HUDEP-2 (cell line): ENCODE results near the gene TNK1.
A peak's percentile ranks its signal among the peaks of the same experiment; 100 is the strongest.

Source experiments
- DNase-seq, 76 experiments: peaks; one replicate each; lab custom pipeline; 2025; ENCODE audit not compliant: unreplicated experiment in 76 of 76; lab: John Stamatoyannopoulos, UW

Gene TNK1

GRCh38 chr17:7428557-7428956 lies 47.7 kb downstream of the TNK1 start, which contains the start of gene SPEM3:
TSS of gene SPEM3 (plus strand) at chr17:7428857. CDS start at chr17:7428903, 46 bp downstream.
- no peak for DNase-seq

DNA sequence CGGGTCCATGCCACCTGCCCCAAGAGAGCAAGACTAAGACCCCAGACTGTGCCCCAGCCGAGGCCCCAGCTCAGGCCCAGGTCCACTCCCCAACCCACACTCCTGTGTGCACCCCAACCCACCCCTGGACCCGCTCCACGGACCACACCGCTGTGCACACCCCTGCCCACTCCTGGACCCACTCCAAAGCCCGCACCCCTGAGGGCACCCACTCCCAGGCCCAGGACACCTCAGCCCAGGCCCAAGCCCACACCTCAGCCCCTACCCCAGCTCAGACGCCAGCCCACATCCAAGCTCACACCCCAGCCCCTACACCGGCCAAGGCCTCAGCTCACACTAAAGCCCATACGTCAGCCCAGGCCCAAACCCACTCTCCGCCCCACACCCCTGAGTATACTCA lies 48.8 kb downstream of the TNK1 start:
- no peak for DNase-seq

GRCh38 chr17:7431231-7431630 lies 50.3 kb downstream of the TNK1 start:
- no peak for DNase-seq

DNA sequence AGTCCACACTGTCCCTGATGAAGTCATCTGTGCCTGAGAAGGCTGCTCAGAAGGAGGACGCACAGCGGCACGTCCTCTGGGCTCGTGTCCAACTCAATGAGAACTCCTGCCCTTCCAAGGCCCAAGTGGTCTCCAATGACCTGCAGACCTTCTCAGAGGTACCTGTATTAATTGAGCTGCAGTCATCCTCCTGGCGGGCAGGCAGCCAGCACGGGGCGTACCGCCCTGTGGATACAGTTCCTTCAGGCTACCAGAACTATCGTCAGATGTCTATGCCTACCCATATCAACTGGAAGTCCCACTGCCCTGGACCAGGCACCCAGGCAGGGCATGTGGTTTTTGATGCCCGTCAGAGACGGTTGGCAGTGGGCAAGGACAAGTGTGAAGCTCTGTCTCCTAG lies 51.4 kb downstream of the TNK1 start:
- no peak for DNase-seq

GRCh38 chr17:7435676-7436555 lies 55.0 kb downstream of the TNK1 start:
- peak in 59 of 76 experiments; percentile 16 to 77 (median 56) for DNase-seq

GRCh38 chr17:7436556-7437368 lies 55.9 kb downstream of the TNK1 start:
- peak in 65 of 76 experiments; percentile 28 to 85 (median 70) for DNase-seq

- DNase-seq: no peak
Observed at GRCh38 chr17:7437369-7437863, 56.5 kb downstream of the TNK1 start.

DNA sequence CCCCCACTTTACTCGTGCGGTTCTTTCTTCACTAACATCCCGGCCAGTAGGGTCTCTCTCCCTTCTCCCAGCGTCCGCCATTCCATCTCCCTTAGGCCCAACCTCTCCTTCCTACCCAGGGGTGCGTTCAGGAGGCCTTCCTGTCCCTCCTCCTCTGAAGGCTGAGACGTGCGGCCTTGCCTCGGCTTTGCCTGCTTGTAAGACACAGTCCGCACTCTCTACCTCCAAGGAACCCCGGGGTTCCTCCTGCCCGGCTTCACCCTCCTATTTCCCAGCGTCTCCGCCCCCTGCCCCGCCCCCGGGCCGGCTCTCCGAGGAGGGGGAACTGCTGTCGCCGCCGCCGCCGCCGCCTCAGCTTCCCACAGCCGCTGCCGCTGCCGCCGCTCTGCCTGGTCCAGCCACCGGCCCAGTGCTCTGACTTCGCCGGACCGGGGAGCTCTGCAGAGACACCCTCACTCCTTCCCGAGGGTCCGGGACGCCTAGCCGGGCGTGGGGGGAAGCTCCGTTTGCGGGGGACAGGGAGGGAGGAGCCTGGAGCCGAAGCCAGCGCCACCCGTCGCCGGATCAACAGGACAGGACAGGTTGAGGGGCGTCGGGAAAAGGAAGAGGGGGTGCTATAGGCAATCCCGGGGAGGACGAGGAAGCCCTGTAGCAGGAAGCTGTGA lies 57.2 kb downstream of the TNK1 start:
- no peak for DNase-seq

DNA sequence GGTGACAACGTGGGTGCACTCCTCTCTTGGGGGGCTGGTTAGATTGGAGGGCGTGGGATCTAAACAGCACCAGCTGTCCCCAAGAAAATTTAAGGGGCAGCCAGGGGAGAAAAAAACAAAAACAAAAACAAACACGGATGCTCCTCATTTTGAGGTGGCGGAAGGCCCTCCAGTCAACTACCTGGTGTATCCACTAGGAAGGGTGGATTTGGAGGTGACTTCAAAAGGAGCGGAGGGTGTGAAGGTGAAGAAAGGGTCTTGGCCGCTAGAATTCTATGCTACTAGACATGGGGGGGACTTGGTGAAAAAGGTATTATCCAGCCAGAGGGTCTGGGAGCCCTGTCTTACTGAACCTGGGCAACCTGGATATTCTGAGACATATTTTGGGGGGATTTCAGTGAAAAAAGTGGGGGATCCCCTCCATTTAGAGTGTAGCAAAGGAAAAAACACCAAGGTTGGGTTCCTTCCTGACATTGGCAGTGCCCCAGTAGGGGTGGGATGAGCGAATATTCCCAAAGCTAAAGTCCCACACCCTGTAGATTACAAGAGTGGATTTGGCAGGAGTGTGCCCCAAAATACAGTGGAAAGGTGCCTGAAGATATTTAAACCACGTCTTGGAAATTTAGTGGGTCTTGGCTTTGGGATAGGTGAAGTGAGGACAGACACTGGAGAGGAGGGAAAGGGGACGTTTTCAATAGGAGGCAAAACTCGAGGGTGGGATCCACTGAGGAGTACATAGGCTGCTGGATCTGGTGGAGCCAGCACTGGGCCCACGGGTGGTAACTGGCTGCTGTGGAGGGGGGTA lies 58.0 kb downstream of the TNK1 start:
- DNase-seq: no peak
